GM18502 (cell line): ENCODE results near the gene RIMBP2.

Source experiments
- ATAC-seq: cut with Tn5 transposase; IDR thresholded peaks from one replicate; pipeline ENCODE4 v1.9.1; 2021; ENCODE audit warnings: mild to moderate bottlenecking; ENCODE audit not compliant: unreplicated experiment, poor library complexity

Gene RIMBP2

GRCh38 chr12:130480887-130481286 is 235.2 kb downstream of the RIMBP2 start:
- no peak for ATAC-seq

- no peak for ATAC-seq
Observed at GRCh38 chr12:130480231-130480630, 235.9 kb downstream of the RIMBP2 start.

- no peak for ATAC-seq
Observed at GRCh38 chr12:130479401-130480125, 236.5 kb downstream of the RIMBP2 start.

- ATAC-seq, result no peak
Observed at GRCh38 chr12:130478786-130479185, 237.3 kb downstream of the RIMBP2 start.

GRCh38 chr12:130477701-130478100 is 238.4 kb downstream of the RIMBP2 start:
- ATAC-seq, result no peak

GRCh38 chr12:130477266-130477665 is 238.8 kb downstream of the RIMBP2 start:
- no peak for ATAC-seq

GRCh38 chr12:130476451-130477135 is 239.5 kb downstream of the RIMBP2 start:
- ATAC-seq, result no peak

- no peak for ATAC-seq
Observed at GRCh38 chr12:130474599-130475269, 241.4 kb downstream of the RIMBP2 start.

GRCh38 chr12:130473266-130473665 is 242.8 kb downstream of the RIMBP2 start:
- no peak for ATAC-seq

GRCh38 chr12:130470969-130471368 is 245.1 kb downstream of the RIMBP2 start:
- no peak for ATAC-seq

- ATAC-seq, result no peak
Observed at GRCh38 chr12:130469552-130469951, 246.5 kb downstream of the RIMBP2 start.

- ATAC-seq, result no peak
Observed at GRCh38 chr12:130468700-130469245, 247.3 kb downstream of the RIMBP2 start.

- ATAC-seq, result no peak
Observed at GRCh38 chr12:130468186-130468585, 247.9 kb downstream of the RIMBP2 start.

GRCh38 chr12:130465626-130466025 is 250.5 kb downstream of the RIMBP2 start:
- ATAC-seq, result no peak

- ATAC-seq, result no peak
Observed at GRCh38 chr12:130465046-130465445, 251.1 kb downstream of the RIMBP2 start.

GRCh38 chr12:130463818-130464670 is 252.1 kb downstream of the RIMBP2 start:
- ATAC-seq, result no peak

- ATAC-seq, result no peak
Observed at GRCh38 chr12:130463275-130463658, 252.8 kb downstream of the RIMBP2 start.

GRCh38 chr12:130462558-130463274 is 253.4 kb downstream of the RIMBP2 start:
- no peak for ATAC-seq

- ATAC-seq, result no peak
Observed at GRCh38 chr12:130461839-130462557, 254.1 kb downstream of the RIMBP2 start.
